ENCODE measurements around the gene GTSE1. TPM values are rescaled to one million over a fixed set of nuclear protein-coding genes. Genes with fewer than 3 reads are reported as not detected.
A peak's percentile ranks its signal among the peaks of the same experiment; 100 is the strongest.

Gene GTSE1
- total RNA-seq, 1 donor from 2014 or later = 0.20 TPM

GRCh38 chr22:46352691-46353386, 56.2 kb downstream of the GTSE1 start:
- peak; percentile 73 for DNase-seq (ENCODE audit: low read depth)

GRCh38 chr22:46353483-46354105, 56.9 kb downstream of the GTSE1 start:
- DNase-seq (ENCODE audit: low read depth) = no peak

- DNase-seq (ENCODE audit: low read depth) = no peak
Observed at GRCh38 chr22:46354176-46354992, 57.7 kb downstream of the GTSE1 start.

DNA sequence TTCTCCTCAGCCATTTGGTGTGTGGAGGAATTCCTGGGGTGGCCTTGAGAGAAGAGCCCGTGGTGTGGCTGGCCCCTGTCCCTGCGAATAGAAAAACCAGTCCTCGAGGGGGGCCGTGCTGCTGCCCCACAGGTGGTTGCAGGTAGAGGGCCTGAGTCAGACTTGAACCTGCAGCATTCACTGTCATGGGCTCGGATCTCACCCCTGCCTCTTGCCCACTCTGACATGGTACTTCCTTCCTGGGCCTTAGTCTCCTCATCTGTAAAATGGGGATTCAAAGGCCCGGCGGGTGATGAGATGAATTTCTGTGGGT, 58.3 kb downstream of the GTSE1 start:
- no peak for DNase-seq (ENCODE audit: low read depth)

- DNase-seq (ENCODE audit: low read depth) = peak; percentile 34
Observed at GRCh38 chr22:46355369-46355995, 58.8 kb downstream of the GTSE1 start.

GRCh38 chr22:46355996-46356471, 59.4 kb downstream of the GTSE1 start:
- no peak for DNase-seq (ENCODE audit: low read depth)

GRCh38 chr22:46356496-46357480, 60.1 kb downstream of the GTSE1 start:
- DNase-seq (ENCODE audit: low read depth) = no peak

- DNase-seq (ENCODE audit: low read depth) = no peak
Observed at GRCh38 chr22:46357711-46358520, 61.2 kb downstream of the GTSE1 start.

GRCh38 chr22:46358766-46359165, 62.1 kb downstream of the GTSE1 start:
- no peak for DNase-seq (ENCODE audit: low read depth)

DNA sequence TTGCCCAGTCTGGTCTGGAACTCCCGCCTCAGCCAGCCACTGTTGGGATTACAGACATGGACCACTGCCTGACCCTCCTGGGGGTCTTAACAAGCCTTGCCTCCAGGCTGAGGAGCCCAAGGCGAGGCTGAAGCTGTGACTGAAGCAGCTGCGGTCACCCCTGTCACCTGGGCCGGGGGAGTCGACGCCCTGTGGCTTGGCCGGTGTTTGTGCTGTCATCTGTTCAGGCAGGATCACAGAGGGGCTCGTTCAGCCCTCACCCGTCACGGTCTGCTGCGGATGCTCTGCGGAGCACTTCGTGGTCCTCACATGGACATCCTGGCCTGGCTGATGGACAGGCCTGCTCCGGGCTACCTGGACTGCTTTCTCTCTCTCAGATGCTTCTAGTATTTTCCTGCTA, 62.7 kb downstream of the GTSE1 start:
- DNase-seq (ENCODE audit: low read depth) = no peak

DNA sequence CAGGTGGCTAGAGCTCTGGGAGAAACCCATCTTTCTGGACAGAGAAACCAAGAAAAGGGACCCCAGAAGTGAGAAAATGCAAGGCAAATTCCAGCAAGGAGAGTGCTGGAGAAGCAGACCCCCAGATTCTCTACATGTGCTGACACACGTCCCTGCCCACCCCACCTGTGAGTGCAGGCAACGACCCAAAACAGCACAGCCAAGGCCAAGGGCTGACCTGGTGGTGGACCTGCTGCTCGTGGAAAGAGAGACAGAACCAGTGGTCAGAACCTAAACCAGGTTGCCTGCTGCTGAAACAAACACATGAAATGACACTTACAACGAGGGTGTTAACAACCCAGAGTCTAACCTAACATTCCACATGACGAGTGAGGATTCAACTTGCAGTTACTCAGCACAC, 63.4 kb downstream of the GTSE1 start:
- DNase-seq (ENCODE audit: low read depth) = no peak

DNA sequence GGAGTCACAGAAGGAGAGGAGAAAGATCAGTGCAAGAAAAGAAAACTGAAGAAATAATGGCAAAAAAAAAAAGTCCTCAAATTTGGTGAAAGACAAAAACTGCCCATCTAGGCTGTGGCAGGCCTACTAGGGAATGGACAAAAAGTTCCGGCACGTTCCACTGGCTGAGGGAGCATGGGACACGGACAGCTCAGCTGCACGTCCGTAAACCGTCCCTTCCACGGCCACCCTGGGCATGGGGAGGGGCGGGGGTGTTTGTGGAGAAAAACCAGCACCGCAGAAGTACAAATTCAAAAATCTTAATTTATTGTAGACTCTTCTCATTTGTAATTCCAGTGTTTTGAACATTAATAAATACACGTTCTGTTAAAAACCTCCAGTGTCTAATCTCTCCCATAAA, 64.2 kb downstream of the GTSE1 start:
- DNase-seq (ENCODE audit: low read depth) = no peak

DNA sequence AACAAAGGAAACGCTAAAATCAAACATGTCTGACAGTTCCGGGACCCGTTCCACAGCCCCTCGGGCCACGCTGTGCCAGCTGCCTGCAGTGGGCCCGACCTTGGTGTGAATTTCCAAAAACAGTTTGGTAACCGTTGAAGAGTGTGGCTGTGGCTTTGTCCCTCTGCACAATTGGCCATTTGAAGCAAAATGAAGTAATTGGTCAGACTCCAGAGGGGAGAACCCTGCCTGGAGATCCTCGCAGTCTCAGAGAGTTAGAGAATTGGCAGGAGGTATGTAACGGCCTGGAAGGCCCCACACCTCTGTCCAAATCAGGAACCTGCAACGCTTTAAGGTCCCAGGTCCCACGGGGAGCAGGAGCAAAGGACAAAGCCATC, 65.1 kb downstream of the GTSE1 start:
- no peak for DNase-seq (ENCODE audit: low read depth)

GRCh38 chr22:46362203-46362933, 65.7 kb downstream of the GTSE1 start:
- DNase-seq (ENCODE audit: low read depth) = no peak

DNA sequence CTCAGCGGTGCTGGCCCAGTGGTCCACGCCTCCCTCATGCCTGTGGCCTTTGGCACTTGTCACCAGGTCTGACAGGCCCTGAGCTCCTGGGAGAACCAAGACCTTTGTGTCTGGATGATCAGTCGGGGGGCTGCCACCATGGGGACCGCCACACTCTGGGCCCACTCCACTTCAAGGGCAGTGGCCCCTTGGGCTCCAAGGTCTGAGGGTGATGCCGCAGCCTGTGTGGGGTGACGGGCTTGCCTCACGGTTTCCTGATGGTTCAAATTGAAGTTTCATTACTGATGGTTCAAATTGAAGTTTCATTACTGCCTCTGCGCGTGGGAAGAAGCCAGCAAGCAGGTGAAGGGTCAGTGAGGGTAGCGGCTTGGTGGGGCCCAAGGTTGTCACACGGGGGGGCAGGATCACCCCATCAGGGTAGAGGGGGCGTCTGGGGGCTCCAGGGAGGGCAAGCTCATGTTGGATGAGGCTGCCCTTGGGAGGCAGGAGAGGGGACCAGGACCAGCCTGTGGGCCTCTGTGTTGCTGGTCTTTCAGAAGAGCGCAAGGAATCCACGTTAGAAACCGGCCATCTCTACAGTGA, 66.4 kb downstream of the GTSE1 start:
- no peak for DNase-seq (ENCODE audit: low read depth)

DNA sequence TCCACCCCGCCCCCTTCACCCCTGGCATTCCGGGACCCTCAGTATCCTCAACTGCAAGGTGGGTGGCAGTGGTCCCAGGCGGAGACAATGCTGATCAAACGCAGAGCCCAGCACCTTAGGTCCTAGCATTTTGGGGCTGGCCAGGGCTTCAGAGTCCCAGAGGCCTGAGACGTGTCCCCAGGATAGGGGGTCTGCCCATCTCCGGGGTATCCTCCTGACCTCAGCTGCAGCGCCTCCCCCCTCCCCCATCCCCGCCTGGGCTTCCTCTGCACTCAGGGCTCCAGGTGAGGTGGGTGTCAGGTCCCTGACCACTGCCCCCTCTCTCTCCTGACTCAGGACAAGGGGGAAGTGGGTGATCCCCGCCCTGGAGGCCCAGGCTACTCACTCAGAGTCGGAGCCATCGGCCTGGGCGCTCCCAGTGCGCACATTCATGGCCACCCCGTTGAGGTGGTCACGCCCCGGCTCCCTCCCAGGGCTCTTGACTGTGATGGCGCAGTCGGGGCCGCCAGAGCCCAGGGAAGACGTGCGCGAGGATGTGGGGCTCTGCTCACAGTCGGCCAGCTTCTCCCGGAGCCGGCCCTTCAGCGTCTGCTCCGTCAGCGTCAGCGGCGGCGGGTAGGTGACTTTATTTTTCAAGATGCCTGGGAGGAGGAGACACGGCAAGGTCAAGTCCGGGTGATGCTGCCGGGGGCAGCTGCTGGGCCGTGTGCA, 67.1 kb downstream of the GTSE1 start:
- DNase-seq (ENCODE audit: low read depth) = no peak

- DNase-seq (ENCODE audit: low read depth) = no peak
Observed at GRCh38 chr22:46364341-46365165, 67.9 kb downstream of the GTSE1 start.

DNA sequence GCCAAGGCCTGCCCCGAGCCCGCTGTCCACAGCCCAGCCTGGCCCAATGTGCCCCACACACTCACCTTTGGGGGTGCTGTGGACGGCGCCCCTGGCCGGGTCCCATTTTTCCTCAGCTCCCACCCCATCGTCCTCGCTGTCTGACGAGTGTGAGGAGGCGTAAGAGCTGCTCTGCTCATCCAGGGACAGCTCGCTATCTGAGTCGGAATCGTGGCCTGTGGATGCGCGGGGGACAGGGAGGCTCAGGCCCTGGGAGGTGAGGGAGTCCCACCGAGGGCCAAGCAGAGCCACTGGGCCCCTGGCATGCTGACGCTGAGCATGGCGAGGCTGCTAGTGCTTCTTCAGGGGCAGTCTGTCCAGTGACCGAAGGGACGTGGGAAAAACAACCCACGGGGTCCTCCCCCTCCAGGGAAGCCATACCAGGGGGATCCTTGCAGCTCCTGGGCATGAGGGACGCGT, 68.5 kb downstream of the GTSE1 start:
- no peak for DNase-seq (ENCODE audit: low read depth)
